ENCODE results near the gene RNF130.

DNA sequence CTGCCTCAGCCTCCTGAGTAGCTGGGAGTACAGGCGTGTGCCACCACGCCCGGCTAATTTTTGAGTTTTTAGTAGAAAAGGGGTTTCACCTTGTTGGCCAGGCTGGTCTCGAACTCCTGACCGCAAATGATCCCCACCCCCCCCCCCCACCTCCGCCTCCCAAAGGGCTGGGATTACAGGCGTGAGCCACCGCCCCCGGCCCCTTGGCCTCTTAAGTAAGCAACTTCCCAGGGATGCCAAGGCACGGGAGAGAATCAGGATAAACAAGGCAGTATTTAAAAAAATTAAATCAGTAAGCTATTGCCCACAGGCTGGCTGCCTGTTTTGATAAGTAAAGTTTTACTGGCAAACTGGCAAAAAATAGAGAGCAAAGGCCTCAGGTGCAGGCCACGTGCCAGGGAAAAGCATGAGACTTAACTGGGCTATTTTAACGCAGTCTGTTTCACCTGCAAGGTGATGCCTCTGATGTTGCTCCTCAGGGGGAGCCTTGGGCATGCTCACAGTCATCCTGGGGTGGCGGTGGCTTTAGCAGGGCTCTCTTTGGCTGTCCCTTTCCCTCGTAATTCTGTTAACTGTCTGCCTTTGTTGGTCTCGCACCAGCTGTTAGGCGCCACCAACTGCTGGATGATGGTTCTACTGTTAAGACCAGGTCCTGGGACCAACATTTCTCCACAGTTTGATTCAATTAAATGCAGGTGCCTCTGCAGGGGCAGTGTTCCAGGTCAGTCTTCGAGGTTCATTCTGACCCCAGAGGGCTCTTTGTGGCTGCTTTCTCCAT, 19.4 kb upstream of the RNF130 start:
- TF ChIP-seq TAF1 (IDR thresholded peaks at IDR 0.05; ENCODE audit: borderline replicate concordance, low read depth, low read length) (no peak), POLR2A (IDR thresholded peaks at IDR 0.05; ENCODE audit: low read depth, low read length) (no peak), POLR2AphosphoS5 (IDR thresholded peaks at IDR 0.05; ENCODE audit: low read depth, low read length) (no peak)
